ENCODE measurements around the gene TMEM138. TPM values are rescaled to one million over a fixed set of nuclear protein-coding genes. Genes with fewer than 3 reads are reported as not detected.

The TMEM138 gene
- total RNA-seq, 1 experiment from 2014 or later = 43.6 TPM

DNA sequence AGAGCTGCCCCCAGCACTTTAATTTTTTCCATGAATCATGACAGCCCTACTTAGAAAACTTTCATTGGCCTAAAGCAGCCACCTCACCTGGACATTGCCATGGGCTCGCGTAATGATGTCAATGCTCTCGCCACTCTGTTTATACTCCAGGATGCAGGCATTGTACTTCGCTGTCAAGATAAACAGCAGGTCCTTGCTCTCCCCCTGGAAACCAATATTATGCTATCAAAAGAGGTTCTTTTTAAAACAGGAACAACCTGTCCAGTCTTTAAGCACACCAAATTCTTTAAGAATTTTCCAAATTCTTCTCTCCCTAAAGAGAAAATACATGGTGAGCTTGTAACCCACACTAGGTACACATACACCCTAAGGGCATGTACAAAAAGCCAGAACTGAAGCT lies 32.3 kb upstream of the TMEM138 start:
- H3K27ac ChIP-seq (ENCODE audit: insufficient read length, low read depth, low read length) = no peak overlapping the region
- no peak overlapping the region for H3K18ac ChIP-seq (ENCODE audit: insufficient read length, low read depth, low read length)
- H2BK15ac ChIP-seq (ENCODE audit: low read depth, low read length) = no peak overlapping the region
- H3K27me3 ChIP-seq (ENCODE audit: insufficient read depth, low read length) = no peaks in the 10 kb centered on the region
- Mint-ChIP-seq H3K4me1 (peaks cover 32 to 34% of the 10 kb centered on the region in 2 experiments), H3K27ac (no peak overlapping the region; a peak in 1 of 7 replicates), H3K9me3 (no peaks in the 10 kb centered on the region), H3K4me3 (no peak overlapping the region), H3K27me3 (ENCODE audit: low read depth) (no peaks in the 10 kb centered on the region), H3K36me3 (ENCODE audit: insufficient read depth in 1 of 3, low read depth in 3 of 3) (peaks cover 32 to 59% (median 53%) of the 10 kb centered on the region in 3 experiments; a peak in 6 of 7 replicates)
- H2BK120ac ChIP-seq (ENCODE audit: low read depth, low read length, poor library complexity, severe bottlenecking) = no peak overlapping the region
- H2AK5ac ChIP-seq (ENCODE audit: insufficient read length, low read length) = no peak overlapping the region
- peaks cover 13% of the 10 kb centered on the region for H3K23me2 ChIP-seq (ENCODE audit: insufficient read length, low read depth, low read length, poor library complexity, severe bottlenecking)
- H3K9ac ChIP-seq (ENCODE audit: extremely low read depth, insufficient read length, low read length) = no peak overlapping the region
- H3K4me1 ChIP-seq (ENCODE audit: insufficient read depth, low read length) = peaks cover 5% of the 10 kb centered on the region; the same call in 1 of the 2 replicates
- no peak overlapping the region for H3K23ac ChIP-seq (ENCODE audit: insufficient read length, low read depth, low read length)
- H4K8ac ChIP-seq (replicated peaks; ENCODE audit: insufficient read length, low read depth, low read length) = no peak overlapping the region
- H3K79me2 ChIP-seq (ENCODE audit: insufficient read depth, low read length) = peaks cover 28% of the 10 kb centered on the region
- no CpG with 5 or more reads among the region's 4 CpGs for WGBS (ENCODE audit: extremely low coverage, insufficient read length, low lambda C conversion rate)
- H2BK20ac ChIP-seq (ENCODE audit: low read depth, low read length, poor library complexity, severe bottlenecking) = no peak overlapping the region
- no peaks in the 10 kb centered on the region for H4K20me1 ChIP-seq (ENCODE audit: control insufficient read depth, insufficient read depth, insufficient read length)
- DNase-seq = no peak
- TF ChIP-seq, protein P1, sequence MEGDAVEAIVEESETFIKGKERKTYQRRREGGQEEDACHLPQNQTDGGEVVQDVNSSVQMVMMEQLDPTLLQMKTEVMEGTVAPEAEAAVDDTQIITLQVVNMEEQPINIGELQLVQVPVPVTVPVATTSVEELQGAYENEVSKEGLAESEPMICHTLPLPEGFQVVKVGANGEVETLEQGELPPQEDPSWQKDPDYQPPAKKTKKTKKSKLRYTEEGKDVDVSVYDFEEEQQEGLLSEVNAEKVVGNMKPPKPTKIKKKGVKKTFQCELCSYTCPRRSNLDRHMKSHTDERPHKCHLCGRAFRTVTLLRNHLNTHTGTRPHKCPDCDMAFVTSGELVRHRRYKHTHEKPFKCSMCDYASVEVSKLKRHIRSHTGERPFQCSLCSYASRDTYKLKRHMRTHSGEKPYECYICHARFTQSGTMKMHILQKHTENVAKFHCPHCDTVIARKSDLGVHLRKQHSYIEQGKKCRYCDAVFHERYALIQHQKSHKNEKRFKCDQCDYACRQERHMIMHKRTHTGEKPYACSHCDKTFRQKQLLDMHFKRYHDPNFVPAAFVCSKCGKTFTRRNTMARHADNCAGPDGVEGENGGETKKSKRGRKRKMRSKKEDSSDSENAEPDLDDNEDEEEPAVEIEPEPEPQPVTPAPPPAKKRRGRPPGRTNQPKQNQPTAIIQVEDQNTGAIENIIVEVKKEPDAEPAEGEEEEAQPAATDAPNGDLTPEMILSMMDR (conservative IDR thresholded peaks at IDR 0.05) = no peak
- H3K79me1 ChIP-seq (ENCODE audit: insufficient read depth, low read depth, low read length, poor library complexity, severe bottlenecking) = no peaks in the 10 kb centered on the region
- no peak overlapping the region for H3K14ac ChIP-seq (ENCODE audit: insufficient read depth, low read length)
- no peak overlapping the region for H2BK5ac ChIP-seq (ENCODE audit: insufficient read length, low read length)
- no peak overlapping the region for H3T11ph ChIP-seq (ENCODE audit: low read length)
- H3K4ac ChIP-seq (ENCODE audit: low read depth, low read length) = no peak overlapping the region
- H2AFZ ChIP-seq (ENCODE audit: low read length) = no peak overlapping the region
- H4K5ac ChIP-seq (ENCODE audit: insufficient read length, low read depth, low read length) = no peak overlapping the region
- H3K4me2 ChIP-seq (ENCODE audit: insufficient read depth, insufficient read length, low read length) = no peak overlapping the region
- no peaks in the 10 kb centered on the region for H3K9me3 ChIP-seq (ENCODE audit: control insufficient read depth, low read depth, low read length)
- no peak overlapping the region for H3K56ac ChIP-seq (ENCODE audit: insufficient read length, low read depth, low read length)
- H2BK12ac ChIP-seq (ENCODE audit: insufficient read length, low read depth, low read length) = no peak overlapping the region
- no peak overlapping the region for H4K91ac ChIP-seq (ENCODE audit: insufficient read length, low read depth, low read length)
